H9 (cell line): ENCODE data around the gene LRMDA. TPM values are rescaled to one million over a fixed set of nuclear protein-coding genes. Genes with fewer than 3 reads are reported as not detected.

Source experiments
- DNase-seq: peaks from one replicate; pipeline ENCODE4 v3.0.0-alpha.2; 2017
- H2AFZ ChIP-seq: one replicate; pipeline ENCODE4 v1.6.1; 2013; ENCODE audit warnings: mild to moderate bottlenecking, low read length, control low read depth, moderate library complexity
- H2AK5ac ChIP-seq: 2 replicates; pipeline ENCODE4 v1.6.1; 2013; ENCODE audit warnings: low read length, control low read depth, mixed read lengths; ENCODE audit not compliant: insufficient read length
- H2BK120ac ChIP-seq: one replicate; pipeline ENCODE4 v1.6.1; 2013; ENCODE audit warnings: low read depth, mild to moderate bottlenecking, low read length, control low read depth, inconsistent platforms; ENCODE audit not compliant: poor library complexity, severe bottlenecking
- H2BK12ac ChIP-seq: 2 replicates; pipeline ENCODE4 v1.6.1; 2013; ENCODE audit warnings: low read length, control low read depth, mixed read lengths, low read depth; ENCODE audit not compliant: insufficient read length
- H2BK15ac ChIP-seq: 2 replicates; pipeline ENCODE4 v1.6.1; 2013; ENCODE audit warnings: low read depth, low read length, control low read depth
- H2BK20ac ChIP-seq: one replicate; pipeline ENCODE4 v1.6.1; 2013; ENCODE audit warnings: low read depth, mild to moderate bottlenecking, low read length, control low read depth, inconsistent platforms; ENCODE audit not compliant: poor library complexity, severe bottlenecking
- H2BK5ac ChIP-seq: 2 replicates; pipeline ENCODE4 v1.6.1; 2013; ENCODE audit warnings: low read length, control low read depth, mixed read lengths; ENCODE audit not compliant: insufficient read length
- H3K14ac ChIP-seq: 2 replicates; pipeline ENCODE4 v1.6.1; 2013; ENCODE audit warnings: low read length, control low read depth; ENCODE audit not compliant: insufficient read depth
- H3K18ac ChIP-seq: 2 replicates; pipeline ENCODE4 v1.6.1; 2013; ENCODE audit warnings: low read depth, mild to moderate bottlenecking, mixed read lengths, low read length, control low read depth; ENCODE audit not compliant: insufficient read length
- H3K23ac ChIP-seq: 2 replicates; pipeline ENCODE4 v1.6.1; 2013; ENCODE audit warnings: low read length, control low read depth, mixed read lengths, low read depth; ENCODE audit not compliant: insufficient read length
- H3K23me2 ChIP-seq: 2 replicates; pipeline ENCODE4 v1.6.1; 2013; ENCODE audit warnings: low read depth, mild to moderate bottlenecking, mixed read lengths, low read length, control low read depth; ENCODE audit not compliant: insufficient read length, poor library complexity, severe bottlenecking
- H3K27ac ChIP-seq: 2 replicates; pipeline ENCODE4 v1.5.1; 2013; ENCODE audit warnings: low read length, control low read depth, mixed read lengths, low read depth; ENCODE audit not compliant: insufficient read length
- H3K27me3 ChIP-seq: 2 replicates; pipeline ENCODE4 v1.6.1; 2013; ENCODE audit warnings: low read length, control low read depth, inconsistent platforms; ENCODE audit not compliant: insufficient read depth
- H3K4ac ChIP-seq: 2 replicates; pipeline ENCODE4 v1.6.1; 2013; ENCODE audit warnings: low read depth, mild to moderate bottlenecking, control low read depth, inconsistent platforms, low read length, moderate library complexity
- H3K4me1 ChIP-seq: 2 replicates; pipeline ENCODE4 v1.6.1; 2013; ENCODE audit warnings: low read length, control low read depth, inconsistent platforms; ENCODE audit not compliant: insufficient read depth
- H3K4me2 ChIP-seq: 2 replicates; pipeline ENCODE4 v1.6.1; 2013; ENCODE audit warnings: low read length, control low read depth, mixed read lengths; ENCODE audit not compliant: insufficient read length, insufficient read depth
- H3K56ac ChIP-seq: 2 replicates; pipeline ENCODE4 v1.6.1; 2013; ENCODE audit warnings: low read depth, mild to moderate bottlenecking, mixed read lengths, low read length, control low read depth; ENCODE audit not compliant: insufficient read length
- H3K79me1 ChIP-seq: 2 replicates; pipeline ENCODE4 v1.6.1; 2013; ENCODE audit warnings: low read depth, mild to moderate bottlenecking, moderate library complexity, low read length, control low read depth, inconsistent platforms; ENCODE audit not compliant: insufficient read depth, poor library complexity, severe bottlenecking
- H3K79me2 ChIP-seq: 2 replicates; pipeline ENCODE4 v1.6.1; 2013; ENCODE audit warnings: low read length, control low read depth, inconsistent platforms; ENCODE audit not compliant: insufficient read depth
- H3K9ac ChIP-seq: 2 replicates; pipeline ENCODE4 v1.6.1; 2013; ENCODE audit warnings: low read length, control low read depth, mixed read lengths; ENCODE audit not compliant: insufficient read length; ENCODE audit errors: extremely low read depth
- H3K9me3 ChIP-seq: one replicate; pipeline ENCODE4 v1.6.1; 2013; ENCODE audit warnings: low read depth, low read length, inconsistent platforms; ENCODE audit not compliant: control insufficient read depth
- H3T11ph ChIP-seq: one replicate; pipeline ENCODE4 v1.6.1; 2013; ENCODE audit warnings: mild to moderate bottlenecking, low read length, control low read depth, inconsistent platforms
- H4K20me1 ChIP-seq: one replicate; pipeline ENCODE4 v1.6.1; 2013; ENCODE audit not compliant: control insufficient read depth, insufficient read length, insufficient read depth
- H4K5ac ChIP-seq: 2 replicates; pipeline ENCODE4 v1.6.1; 2013; ENCODE audit warnings: low read depth, mild to moderate bottlenecking, mixed read lengths, low read length, control low read depth; ENCODE audit not compliant: insufficient read length
- H4K8ac ChIP-seq: replicated peaks from 2 replicates; pipeline ENCODE4 v1.6.1; 2013; ENCODE audit warnings: low read length, control low read depth, mixed read lengths, low read depth; ENCODE audit not compliant: insufficient read length
- H4K91ac ChIP-seq: 2 replicates; pipeline ENCODE4 v1.6.1; 2013; ENCODE audit warnings: low read depth, mild to moderate bottlenecking, moderate library complexity, mixed read lengths, low read length, control low read depth; ENCODE audit not compliant: insufficient read length
- H3K27ac Mint-ChIP-seq, 3 experiments: 2 replicates in 2 of 3; 3 replicates in 1 of 3; pipeline ENCODE4 v1.8.0; 2020 to 2021; ENCODE audit warnings: mixed read lengths in 3 of 3, mild to moderate bottlenecking in 1 of 3, moderate library complexity in 1 of 3
- H3K27me3 Mint-ChIP-seq: 2 replicates; pipeline ENCODE4 v1.8.0; 2021; ENCODE audit warnings: low read depth, mild to moderate bottlenecking, moderate library complexity, mixed read lengths
- H3K36me3 Mint-ChIP-seq, 3 experiments: 2 replicates in 2 of 3; 3 replicates in 1 of 3; pipeline ENCODE4 v1.8.0; 2020 to 2021; ENCODE audit warnings: low read depth in 3 of 3, mixed read lengths in 3 of 3; ENCODE audit not compliant: insufficient read depth in 1 of 3
- H3K4me1 Mint-ChIP-seq, 2 experiments: 2 replicates each; pipeline ENCODE4 v1.8.0; 2020; ENCODE audit warnings: mixed read lengths in 2 of 2
- H3K4me3 Mint-ChIP-seq, 2 experiments: 2 replicates in 1 of 2; 3 replicates in 1 of 2; pipeline ENCODE4 v1.8.0; 2020 to 2021; ENCODE audit warnings: mild to moderate bottlenecking in 2 of 2, mixed read lengths in 2 of 2, moderate library complexity in 1 of 2
- H3K9me3 Mint-ChIP-seq, 2 experiments: 2 replicates in 1 of 2; 3 replicates in 1 of 2; pipeline ENCODE4 v1.8.0; 2020; ENCODE audit warnings: mild to moderate bottlenecking in 2 of 2, mixed read lengths in 2 of 2, moderate library complexity in 1 of 2
- CTCF ChIP-seq: fragments of 200-600 bp; sonication (generic); conservative IDR thresholded peaks from 3 replicates; pipeline ENCODE4 v1.8.0; 2021; ENCODE audit warnings: antibody characterized with exemption, mild to moderate bottlenecking
- WGBS: extraction: QIAGEN DNeasy Blood & Tissue Kit; methylation state at CpG from one replicate; pipeline ENCODE4 v1.1.7; 2013; ENCODE audit warnings: missing lambda C conversion rate, low lambda C conversion rate, mixed read lengths; ENCODE audit not compliant: insufficient read length; ENCODE audit errors: extremely low coverage; 5-methylcytosine and 5-hydroxymethylcytosine counted together
- total RNA-seq: library from RNA; stranded (reverse); gene quantifications from 2 replicates; pipeline ENCODE4 v1.2.1, GENCODE V29; 2021

The LRMDA gene
- total RNA-seq, 1 experiment from 2014 or later = 1.8 TPM

- Histone ChIP-seq H3K9ac (no peak overlapping the region), H3K4ac (no peak overlapping the region), H3K56ac (no peak overlapping the region), H3K23me2 (no peaks in the 10 kb centered on the region), H2BK12ac (no peak overlapping the region), H2BK120ac (no peak overlapping the region), H4K8ac (no peak overlapping the region), H3K79me1 (no peaks in the 10 kb centered on the region), H2BK15ac (no peak overlapping the region), H4K20me1 (no peaks in the 10 kb centered on the region), H2AFZ (no peak overlapping the region), H2BK5ac (no peak overlapping the region), H3K14ac (no peak overlapping the region), H3K23ac (no peak overlapping the region), H2AK5ac (no peak overlapping the region), H3K9me3 (no peaks in the 10 kb centered on the region), H3K4me2 (no peak overlapping the region), H3K4me1 (no peaks in the 10 kb centered on the region), H3K18ac (no peak overlapping the region), H3K79me2 (no peaks in the 10 kb centered on the region), H3K27me3 (no peaks in the 10 kb centered on the region), H4K91ac (no peak overlapping the region), H3T11ph (no peak overlapping the region), H3K27ac (no peak overlapping the region), H2BK20ac (no peak overlapping the region), H4K5ac (no peak overlapping the region)
- DNase-seq = no peak
- Mint-ChIP-seq H3K27me3 (no peaks in the 10 kb centered on the region), H3K9me3 (no peaks in the 10 kb centered on the region), H3K4me1 (no peaks in the 10 kb centered on the region), H3K4me3 (no peak overlapping the region), H3K36me3 (peaks cover 0 to 3% (median 0%) of the 10 kb centered on the region in 3 experiments; a peak in 2 of 7 replicates), H3K27ac (no peak overlapping the region)
- no CpG with 5 or more reads among the region's 1 CpG for WGBS
- TF ChIP-seq CTCF = no peak
Observed at GRCh38 chr10:76456197-76456596, 1024.8 kb downstream of the LRMDA start.
